HL-60/S4 treated with retinoic acid at 250 ng/mL for 4 days and 3 days (cell line): ENCODE measurements around the gene GOLGA8N.
"Not testable (repeated sequence)": the region's sequence is repeated elsewhere in the genome, so short reads cannot be mapped to it uniquely, and the experiment has no call there.

Experiments
- in situ Hi-C: fragments of 300-500 bp; cut with MboI; formaldehyde crosslinking; loops from 2 replicates; pipeline ENCODE4 v1.7.0; 2022; ENCODE audit warnings: low sequenced_read_pairs

GOLGA8N gene

DNA sequence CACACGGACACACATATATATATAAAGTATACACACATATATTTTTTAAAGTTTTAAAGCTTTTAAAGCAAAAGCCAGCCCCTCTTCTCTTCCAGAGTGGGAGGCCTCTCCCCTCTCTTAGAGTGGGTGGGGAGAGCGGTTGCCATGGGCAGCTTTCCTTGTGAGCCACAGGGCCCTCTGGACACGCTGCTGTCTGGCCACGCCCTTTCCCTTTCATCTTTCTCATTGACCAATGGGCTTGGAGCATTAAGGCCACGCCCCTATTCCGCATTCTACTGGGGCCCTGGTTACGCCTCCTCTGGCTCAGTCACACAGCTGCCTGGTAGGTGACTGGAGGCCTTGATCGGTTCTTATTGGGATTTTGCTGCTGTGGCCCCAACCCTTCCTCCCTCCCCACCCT lies at the start of gene GOLGA8N:
GOLGA8N (plus strand) TSS at position 306 of the 400 bp plus-strand sequence.
- in situ Hi-C loops: not testable (repeated sequence)

DNA sequence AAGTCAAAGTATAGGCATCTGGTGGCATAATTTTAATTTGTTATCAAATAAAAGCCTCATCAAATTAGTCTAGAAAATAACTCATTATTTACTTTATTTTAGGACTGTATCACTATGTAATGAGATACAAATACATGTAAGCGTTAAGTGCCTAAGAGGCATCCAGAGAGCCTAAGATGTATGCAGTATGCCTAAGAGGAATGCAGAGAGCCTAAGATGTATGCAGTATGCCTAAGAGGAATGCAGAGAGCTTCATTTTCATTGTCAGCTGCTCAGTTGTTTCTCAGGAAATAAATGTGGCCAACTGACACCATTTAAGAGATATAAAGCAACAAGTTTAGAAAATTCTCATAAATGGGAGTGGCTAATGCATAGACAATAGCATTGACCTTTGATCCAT lies 49.8 kb upstream of the GOLGA8N start:
- in situ Hi-C loops: not testable (repeated sequence)

DNA sequence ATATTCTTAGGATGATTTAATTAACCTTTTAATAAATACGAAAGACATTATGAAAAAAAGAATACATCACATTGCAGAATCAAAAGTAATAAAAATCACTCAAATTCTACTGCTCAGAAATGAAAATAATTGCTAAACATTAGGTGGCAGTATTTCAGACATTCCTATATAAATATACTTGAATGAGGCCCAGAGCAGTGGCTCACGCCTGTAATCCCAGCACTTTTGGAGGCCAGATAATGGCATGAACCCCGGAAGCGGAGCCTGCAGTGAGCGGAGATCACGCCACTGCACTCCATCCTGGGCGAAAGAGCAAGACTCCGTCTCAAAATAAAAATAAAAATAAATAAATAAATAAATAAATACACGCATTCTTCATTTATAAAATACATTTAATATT lies 48.1 kb upstream of the GOLGA8N start:
- in situ Hi-C loops: not testable (repeated sequence)

DNA sequence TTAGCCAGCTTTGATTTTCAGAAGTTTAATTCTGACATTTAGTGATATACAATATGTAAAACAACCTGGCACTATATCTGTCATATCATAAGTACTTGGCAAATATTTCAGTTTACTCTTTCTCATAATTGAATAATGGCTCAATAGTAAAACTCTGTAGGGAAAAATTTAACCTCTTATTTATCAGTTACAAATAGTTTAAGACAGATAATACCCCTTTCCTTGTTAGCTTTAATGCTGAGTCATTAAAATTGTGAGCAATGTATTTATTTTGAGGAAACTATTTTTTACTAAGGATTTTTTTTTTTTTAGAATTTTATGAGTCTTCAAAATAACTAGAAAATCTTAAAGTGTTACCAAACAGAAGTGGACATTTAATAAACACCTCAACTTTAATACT lies 38.7 kb upstream of the GOLGA8N start:
- in situ Hi-C loops: not testable (repeated sequence)

DNA sequence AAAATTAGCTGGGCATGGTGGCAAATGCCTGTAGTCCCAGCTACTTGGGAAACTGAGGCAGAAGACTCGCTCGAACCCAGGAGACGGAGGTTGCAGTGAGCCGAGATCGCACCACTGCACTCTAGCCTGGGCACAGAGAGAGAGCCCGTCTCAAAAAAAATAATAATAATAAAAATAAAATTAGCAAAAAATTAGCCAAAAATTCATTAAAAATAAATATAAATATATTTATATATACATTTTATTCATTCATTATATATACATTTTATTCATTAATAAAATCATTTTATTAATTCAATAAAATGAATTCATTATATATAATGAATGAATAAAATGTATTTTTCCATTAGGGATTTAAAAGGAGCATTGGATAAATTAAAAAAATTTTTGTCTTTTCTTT lies 31.1 kb upstream of the GOLGA8N start:
- in situ Hi-C loops: not testable (repeated sequence)

DNA sequence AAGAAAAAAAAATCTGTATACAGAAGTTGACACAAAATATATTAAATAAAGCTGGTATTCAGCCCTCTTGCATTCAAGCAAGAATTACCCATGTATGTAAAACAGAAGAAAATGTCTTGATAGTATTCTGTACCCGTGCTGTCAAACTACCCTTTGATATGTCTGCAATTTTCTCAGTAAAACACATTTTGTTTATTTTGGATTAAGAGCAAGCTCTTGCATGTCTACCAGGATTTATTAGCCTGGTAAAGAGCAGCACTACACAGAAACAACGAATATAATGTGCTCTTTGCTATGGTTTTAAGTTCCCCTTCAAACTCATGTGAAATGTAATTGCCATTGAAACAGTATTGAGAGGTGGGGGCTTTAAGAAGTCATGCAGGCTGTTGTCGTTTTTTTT lies 24.3 kb upstream of the GOLGA8N start:
- in situ Hi-C loops: not testable (repeated sequence)

DNA sequence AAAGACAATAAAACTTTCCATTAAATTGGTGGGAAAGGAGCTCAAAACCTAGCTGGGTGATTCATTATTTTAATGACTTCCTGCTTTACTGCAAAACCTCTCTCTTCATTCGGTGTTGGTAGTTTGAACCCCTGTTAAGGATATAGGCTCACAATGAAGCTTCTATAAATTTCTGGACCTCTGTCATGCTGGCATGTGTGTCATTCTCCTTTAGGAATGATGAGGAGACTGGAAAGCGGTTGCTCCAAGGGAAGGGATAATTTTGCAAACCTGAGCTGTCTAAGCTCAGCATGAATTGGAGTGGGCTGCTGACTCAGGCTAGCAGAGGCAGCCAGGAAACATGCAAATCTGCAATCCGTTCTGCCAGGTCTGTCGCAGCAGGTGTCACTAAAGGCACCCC lies 14.8 kb upstream of the GOLGA8N start:
- in situ Hi-C loops: not testable (repeated sequence)

DNA sequence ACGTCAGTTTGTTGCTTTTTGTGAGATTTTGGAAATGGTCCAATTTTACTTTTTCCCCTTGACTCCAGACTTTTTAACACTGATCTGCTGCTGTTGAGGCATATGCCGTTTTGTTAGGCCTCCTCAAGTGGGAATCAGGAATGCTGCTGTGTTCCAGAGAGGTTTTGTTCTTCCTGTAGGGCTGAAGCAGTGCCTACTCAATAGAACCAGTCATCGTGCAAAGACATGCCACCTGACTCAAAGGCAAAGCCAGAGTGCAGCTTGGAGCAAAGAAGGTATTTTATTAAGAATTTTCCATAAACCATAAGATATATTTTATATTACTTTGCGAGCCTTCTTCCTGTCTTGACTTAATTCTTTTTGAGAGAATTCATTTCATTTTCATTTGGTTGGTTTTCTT lies 7.4 kb upstream of the GOLGA8N start:
- in situ Hi-C loops: not testable (repeated sequence)

DNA sequence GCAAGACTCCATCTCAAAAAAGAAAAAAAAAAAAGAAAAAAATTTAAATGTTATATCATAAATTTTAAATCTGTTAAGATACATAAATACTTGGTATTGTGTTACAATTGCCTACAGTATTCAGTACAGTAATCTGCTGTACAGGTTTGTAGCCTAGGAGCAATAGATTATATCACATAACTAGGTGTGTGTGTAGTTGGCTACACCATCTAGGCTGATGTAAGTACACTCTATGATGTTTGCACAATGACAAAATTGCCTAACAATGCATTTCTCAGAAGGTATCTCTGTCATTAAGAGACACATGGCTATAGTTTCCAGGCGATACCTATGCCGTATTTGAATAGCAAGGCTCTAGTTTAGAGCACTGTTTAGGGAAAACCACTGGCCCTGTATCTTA lies 16.3 kb downstream of the GOLGA8N start:
- in situ Hi-C loops: not testable (repeated sequence)

DNA sequence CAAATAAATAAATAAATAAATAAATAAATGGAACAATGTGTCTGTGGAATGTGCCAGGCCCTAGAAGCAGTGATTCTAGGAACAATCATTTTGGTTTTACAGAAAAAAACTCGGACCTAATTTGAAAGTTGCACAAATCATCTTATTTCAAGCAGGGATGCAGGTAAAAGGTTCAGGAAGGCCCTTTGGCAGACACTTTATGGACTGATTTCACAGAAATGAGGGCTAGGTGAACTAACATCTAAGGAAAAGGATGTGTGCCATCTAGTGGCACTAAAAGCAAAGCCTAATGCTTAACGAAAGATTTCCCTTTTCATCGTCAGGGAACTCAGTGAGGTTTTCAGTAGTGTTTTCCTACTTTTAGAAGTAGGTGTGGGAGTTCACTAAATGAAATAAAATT lies 17.5 kb downstream of the GOLGA8N start:
- in situ Hi-C loops: not testable (repeated sequence)

DNA sequence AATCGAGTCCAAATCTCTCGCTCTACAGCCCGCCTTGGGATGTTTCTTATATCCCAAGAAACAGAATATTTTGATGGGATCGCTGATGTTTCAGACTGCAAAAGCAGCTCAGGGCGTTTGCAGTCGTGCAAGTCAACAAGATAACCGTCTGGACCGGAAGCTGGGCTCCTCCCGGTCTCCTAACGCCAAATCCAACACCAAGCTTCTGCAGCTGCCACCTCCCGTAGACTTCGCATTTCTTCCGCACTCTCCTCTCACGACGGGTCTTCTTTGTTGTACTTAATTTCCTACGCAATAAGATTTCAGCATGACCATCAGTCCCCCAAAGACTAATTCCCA lies 21.4 kb downstream of the GOLGA8N start:
- in situ Hi-C loops: not testable (repeated sequence)

DNA sequence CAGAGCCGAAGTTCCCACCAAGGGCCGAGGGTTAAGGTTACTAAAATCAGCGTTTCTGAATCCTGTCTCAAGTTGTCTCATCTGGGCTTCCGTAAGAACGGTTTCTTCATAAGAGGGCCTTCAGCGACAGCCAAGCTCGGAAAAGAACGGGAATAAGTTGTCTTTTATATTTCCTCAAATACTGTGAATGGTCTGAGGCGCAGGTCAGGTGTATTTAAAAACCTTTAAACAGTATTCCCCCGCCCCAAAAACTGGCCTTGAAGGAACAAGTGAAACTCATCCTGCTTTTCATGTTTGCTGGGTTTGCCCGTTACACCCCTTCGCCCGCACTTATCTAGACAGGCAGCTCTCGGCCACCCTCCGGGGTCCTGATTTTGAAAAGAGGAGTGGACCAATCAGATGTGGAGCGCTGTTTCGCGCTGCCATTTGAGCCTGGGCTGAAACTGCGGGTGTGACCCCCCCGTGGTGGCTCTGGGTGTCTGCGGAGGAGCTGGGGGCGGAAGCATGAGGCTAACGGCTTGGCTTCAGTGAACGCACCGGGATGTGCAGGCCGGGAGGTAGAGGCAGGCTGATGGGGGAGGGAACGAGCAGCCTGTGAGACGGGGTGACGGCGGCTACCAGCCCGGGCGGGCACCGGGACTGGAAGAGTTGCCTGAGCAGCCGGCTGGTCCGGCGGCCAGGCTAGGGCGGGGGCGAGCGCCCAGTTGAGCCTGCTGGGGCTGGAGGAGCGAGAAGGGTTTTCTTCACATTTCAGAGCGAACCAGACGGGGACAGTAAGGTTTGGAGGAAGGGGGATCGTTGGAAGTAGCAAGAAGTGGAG lies 22.0 kb downstream of the GOLGA8N start, which contains the start of gene ARHGAP11A:
ARHGAP11A (plus strand) TSS at position 454 of the 820 bp plus-strand sequence. CDS start 708 bp downstream, outside the sequence.
- in situ Hi-C loops: not testable (repeated sequence)

DNA sequence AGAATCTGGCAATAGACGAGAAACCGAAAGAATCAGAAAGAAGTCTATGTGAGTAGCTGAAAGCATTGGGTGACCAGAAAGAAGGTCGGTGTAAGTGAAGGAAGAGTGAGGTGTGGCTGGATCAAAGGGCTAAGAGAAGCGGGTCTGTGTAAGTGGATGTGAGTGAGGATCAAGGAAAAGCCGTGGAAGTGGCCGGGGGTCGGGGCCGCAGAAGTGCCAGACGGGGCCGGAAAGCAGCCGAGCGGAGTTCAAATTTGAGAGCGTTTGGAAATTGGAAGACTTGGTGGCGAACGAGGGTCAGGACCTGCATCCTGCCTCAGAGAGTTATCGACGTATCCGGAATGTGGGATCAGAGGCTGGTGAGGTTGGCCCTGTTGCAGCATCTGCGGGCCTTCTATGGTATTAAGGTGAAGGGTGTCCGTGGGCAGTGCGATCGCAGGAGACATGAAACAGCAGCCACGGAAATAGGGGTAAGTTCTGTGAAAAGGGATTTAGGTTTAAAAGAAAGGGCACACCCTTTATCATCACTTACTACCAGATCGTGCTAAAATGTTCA lies 22.7 kb downstream of the GOLGA8N start:
- in situ Hi-C loops: not testable (repeated sequence)

DNA sequence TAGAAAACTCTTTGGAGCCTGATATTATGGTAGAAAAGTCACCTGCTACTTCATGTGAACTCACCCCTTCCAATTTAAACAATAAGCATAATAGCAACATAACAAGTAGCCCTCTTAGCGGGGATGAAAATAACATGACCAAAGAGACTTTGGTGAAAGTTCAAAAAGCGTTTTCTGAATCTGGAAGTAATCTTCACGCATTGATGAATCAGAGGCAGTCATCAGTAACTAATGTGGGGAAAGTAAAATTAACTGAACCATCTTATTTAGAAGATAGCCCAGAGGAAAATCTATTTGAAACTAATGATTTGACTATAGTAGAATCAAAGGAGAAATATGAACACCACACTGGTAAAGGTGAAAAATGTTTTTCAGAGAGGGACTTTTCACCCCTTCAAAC lies 43.2 kb downstream of the GOLGA8N start:
- in situ Hi-C loops: no loop called here

DNA sequence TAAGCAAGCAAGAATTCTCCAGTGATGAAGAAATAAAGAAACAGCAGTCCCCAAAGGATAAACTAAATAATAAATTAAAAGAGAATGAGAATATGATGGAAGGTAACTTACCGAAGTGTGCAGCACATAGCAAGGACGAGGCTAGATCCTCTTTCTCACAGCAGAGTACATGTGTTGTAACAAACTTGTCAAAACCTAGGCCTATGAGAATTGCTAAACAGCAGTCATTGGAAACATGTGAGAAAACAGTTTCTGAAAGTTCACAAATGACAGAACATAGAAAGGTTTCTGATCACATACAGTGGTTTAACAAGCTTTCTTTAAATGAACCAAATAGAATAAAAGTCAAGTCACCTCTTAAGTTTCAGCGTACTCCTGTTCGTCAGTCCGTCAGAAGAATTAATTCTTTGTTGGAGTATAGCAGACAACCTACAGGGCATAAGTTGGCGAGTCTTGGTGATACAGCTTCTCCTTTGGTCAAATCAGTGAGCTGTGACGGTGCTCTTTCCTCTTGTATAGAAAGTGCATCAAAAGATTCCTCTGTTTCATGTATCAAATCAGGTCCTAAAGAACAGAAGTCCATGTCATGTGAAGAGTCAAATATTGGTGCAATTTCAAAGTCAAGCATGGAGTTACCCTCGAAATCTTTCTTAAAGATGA lies 43.8 kb downstream of the GOLGA8N start:
- in situ Hi-C loops: no loop called here

DNA sequence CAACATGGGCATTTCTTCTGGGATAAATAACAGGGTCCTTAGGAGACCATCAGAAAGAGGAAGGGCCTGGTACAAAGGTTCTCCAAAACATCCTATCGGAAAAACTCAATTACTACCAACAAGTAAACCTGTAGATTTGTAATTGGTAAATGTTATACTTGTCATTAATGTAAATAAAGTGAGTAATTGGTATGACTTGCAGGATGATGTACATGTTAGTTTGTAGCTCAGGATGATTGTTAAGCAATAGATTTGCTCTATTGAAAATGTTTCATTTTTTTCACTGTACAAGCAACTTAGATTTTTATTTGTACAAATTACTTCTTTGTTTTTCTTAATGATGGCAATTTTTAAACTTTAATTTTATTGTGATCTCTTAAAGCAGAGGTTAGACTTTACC lies 44.4 kb downstream of the GOLGA8N start:
- in situ Hi-C loops: no loop called here

DNA sequence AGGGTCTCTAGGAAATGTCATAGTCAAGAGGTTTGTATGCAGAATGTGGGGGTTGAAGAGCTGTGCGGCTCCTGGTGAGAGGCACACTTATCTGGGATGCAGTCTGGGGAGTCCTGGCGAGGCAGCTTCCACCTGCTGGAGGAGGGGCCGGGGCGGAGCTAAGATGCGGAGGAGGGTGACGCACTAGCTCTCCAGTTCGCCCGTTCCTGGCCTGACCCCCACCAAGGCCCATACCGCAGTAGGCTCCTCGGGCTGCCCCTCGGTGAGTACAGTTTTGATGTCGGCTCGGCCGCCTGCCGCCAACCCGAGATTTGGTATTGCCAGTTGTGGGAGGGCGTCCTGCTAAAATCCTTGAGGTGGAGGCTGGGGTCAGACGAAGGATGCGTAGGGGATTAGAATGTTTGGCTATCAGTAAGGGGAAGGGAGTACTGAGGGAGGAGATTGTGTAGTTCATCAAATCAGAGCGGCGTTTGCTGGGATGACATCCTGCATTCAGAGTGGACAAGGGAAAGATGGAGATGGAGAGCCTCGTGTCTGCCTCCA lies 48.3 kb downstream of the GOLGA8N start, which contains the start of gene SCG5:
SCG5 (plus strand) TSS at position 194 of the 543 bp plus-strand sequence. CDS start 1,883 bp downstream, outside the sequence.
- in situ Hi-C loops: no loop called here

DNA sequence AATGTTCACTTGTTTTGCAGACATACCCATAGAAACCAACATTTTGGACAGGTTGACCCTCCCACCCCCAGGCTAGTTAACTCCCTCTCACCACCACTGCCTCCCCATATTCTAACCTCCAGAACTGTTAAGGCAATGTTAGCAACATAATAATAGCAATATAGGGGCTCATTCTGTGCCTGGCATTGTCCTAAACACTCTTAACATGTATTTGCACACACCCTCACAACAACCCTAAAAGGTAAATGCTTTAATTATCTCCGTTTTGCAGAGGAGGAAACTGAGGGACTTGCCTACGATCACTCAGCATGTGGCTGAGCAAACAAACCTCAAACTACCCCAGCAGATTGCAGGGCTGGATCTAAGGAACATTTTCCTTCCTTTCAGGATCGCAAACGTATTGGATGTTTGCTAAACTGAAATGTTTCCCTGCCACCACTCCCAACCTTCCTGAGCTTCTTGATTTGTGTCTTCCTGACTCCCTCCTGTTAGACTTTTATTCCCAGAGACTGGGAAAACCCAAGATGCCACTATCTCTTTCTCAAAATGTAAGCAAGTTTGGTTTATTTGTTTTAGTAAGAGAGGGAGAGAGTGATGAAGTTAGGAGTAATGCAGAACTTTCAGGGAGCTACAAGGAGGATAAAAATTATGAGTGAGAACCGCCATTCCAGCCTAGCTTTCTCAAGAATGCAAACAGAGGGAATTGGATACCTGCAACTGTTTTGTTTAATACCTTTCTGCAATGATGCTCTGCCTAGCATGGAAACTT lies 49.6 kb downstream of the GOLGA8N start:
- in situ Hi-C loops: no loop called here

DNA sequence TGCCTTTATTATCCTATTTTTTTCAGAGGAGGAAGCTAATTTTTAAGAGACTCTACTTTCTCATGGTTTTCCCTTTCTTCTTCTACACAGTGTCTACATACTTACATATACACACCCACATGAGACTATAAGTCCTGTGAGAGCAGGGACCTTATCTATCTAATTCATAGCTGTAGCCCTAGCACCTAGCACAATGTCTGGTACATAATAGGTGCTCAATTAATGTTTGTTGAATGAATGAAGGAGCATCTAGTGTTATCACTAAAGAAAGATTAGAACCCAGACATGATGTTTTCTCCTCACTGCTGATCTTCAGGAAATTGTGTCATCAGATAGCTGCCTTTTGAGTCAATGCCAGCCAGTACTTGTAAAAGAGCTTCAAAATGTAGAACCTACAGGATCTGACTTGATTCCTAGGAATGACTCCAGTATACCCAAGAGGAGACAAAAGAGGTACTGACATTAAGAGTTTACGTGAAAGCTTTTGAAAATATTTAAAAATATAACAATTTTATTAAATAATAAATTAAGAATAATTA lies 50.7 kb downstream of the GOLGA8N start:
- in situ Hi-C loops: no loop called here

DNA sequence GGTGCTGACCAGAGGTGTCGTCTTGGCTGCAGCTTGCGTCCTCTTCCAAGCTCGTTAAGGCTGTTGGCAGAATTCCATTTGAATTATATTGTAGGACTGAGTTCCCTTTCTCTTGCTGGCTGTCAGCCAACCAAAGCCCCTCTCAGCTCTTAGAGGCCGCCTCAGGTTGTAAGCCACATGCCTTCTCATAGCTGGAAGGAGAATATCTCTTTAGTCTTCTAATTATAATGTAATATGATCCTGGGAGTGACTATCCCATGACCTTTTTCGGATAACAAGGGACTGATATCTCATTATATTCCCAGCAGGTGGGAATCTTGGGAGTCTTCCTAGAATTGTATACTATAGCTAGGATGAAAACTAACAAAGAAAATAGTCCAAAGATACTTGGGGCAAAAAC lies 53.0 kb downstream of the GOLGA8N start:
- in situ Hi-C loops: no loop called here

DNA sequence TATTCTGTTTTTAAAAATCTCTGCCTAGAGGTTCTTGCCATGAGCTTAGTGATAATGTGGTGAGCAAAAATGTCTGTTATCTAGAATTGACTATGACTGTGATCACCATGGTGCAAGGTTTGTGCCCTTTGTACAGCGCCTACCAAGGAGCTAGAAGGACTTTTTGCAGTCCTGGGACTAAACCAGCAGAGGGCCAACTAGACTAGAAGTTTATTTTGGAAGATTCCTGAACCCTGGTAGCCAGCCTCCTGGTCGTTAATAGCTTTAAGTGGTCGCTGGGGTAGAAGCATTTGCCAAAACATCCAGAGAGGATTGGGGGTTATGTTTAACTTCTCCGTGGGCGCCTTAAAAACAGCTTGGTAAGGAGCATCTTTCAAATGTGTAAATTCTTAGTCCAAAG lies 56.1 kb downstream of the GOLGA8N start:
- in situ Hi-C loops: no loop called here
